HepG2 (cell line): Measurements from ENCODE around the gene IL21R. TPM values are rescaled to one million over a fixed set of nuclear protein-coding genes. Genes with fewer than 3 reads are reported as not detected.

Experiments
- AHR ChIP-seq: IDR thresholded peaks from 2 replicates; pipeline ENCODE4 v1.6.1; 2018; ENCODE audit warnings: missing genetic modification reagents, missing compliant biosample characterization
- BRF2 ChIP-seq: sonication (generic); formaldehyde crosslinking; IDR thresholded peaks from 2 replicates; pipeline ENCODE4 v1.8.1; 2022; ENCODE audit warnings: mild to moderate bottlenecking, missing genetic modification reagents
- CREB1 ChIP-seq, 2 experiments: fragments of 450-650 bp in 1 of 2; IDR thresholded peaks; 2 replicates each; pipeline ENCODE4 v1.6.1; 2016 to 2017; ENCODE audit warnings: control low read depth in 1 of 2, mild to moderate bottlenecking in 1 of 2, missing compliant biosample characterization in 1 of 2, missing genetic modification characterization in 1 of 2
- FIP1L1 ChIP-seq: fragments of 200-400 bp; formaldehyde crosslinking; IDR thresholded peaks from 2 replicates; pipeline ENCODE4 v1.6.1; 2018; ENCODE audit warnings: low read depth, mild to moderate bottlenecking, low read length, moderate library complexity, borderline replicate concordance; ENCODE audit not compliant: insufficient read depth
- GPN1 ChIP-seq: sonication (generic); formaldehyde crosslinking; IDR thresholded peaks from 2 replicates; pipeline ENCODE4 v1.5.1; 2020; ENCODE audit warnings: missing genetic modification reagents, borderline replicate concordance
- MEF2D ChIP-seq: sonication (generic); formaldehyde crosslinking; IDR thresholded peaks from 2 replicates; pipeline ENCODE4 v1.5.1; 2020; ENCODE audit warnings: mild to moderate bottlenecking, missing genetic modification reagents
- MTERF4 ChIP-seq: sonication (generic); formaldehyde crosslinking; IDR thresholded peaks from 2 replicates; pipeline ENCODE4 v1.8.0; 2023; ENCODE audit warnings: mild to moderate bottlenecking, missing genetic modification reagents
- PHF21A ChIP-seq: sonication (generic); formaldehyde crosslinking; IDR thresholded peaks from 2 replicates; pipeline ENCODE4 v1.5.0; 2020; ENCODE audit warnings: mild to moderate bottlenecking, missing genetic modification reagents
- POLR2AphosphoS5 ChIP-seq: IDR thresholded peaks from 2 replicates; pipeline ENCODE4 v1.6.1; 2012; ENCODE audit warnings: low read depth, low read length
- SP1 ChIP-seq, 2 experiments: fragments of 450-650 bp in 1 of 2; sonication (generic) in 1 of 2; formaldehyde crosslinking in 1 of 2; IDR thresholded peaks; 2 replicates each; pipeline versions ENCODE4 v1.4.0 to v1.6.1; 2016 to 2020; ENCODE audit warnings: missing genetic modification reagents in 1 of 2
- TBX2 ChIP-seq: sonication (generic); formaldehyde crosslinking; IDR thresholded peaks from 2 replicates; pipeline ENCODE4 v1.5.0; 2020; ENCODE audit warnings: missing genetic modification reagents, mild to moderate bottlenecking, borderline replicate concordance
- ZBTB2 ChIP-seq: sonication (generic); formaldehyde crosslinking; IDR thresholded peaks from 2 replicates; pipeline ENCODE4 v1.8.0; 2022; ENCODE audit warnings: low read depth, missing genetic modification reagents
- ZBTB44 ChIP-seq: sonication (generic); formaldehyde crosslinking; IDR thresholded peaks from 2 replicates; pipeline ENCODE4 v1.4.0; 2020; ENCODE audit warnings: missing genetic modification reagents
- ZEB1 ChIP-seq: IDR thresholded peaks from 2 replicates; pipeline ENCODE4 v1.6.1; 2012; ENCODE audit warnings: mild to moderate bottlenecking, low read depth, inconsistent platforms; ENCODE audit not compliant: insufficient replicate concordance
- ZFP36L2 ChIP-seq: sonication (generic); formaldehyde crosslinking; IDR thresholded peaks from 2 replicates; pipeline ENCODE4 v1.4.0; 2020; ENCODE audit warnings: missing genetic modification reagents
- ZHX1 ChIP-seq: sonication (generic); formaldehyde crosslinking; IDR thresholded peaks from 2 replicates; pipeline ENCODE4 v1.8.1; 2022; ENCODE audit warnings: low read depth, mild to moderate bottlenecking, missing genetic modification reagents
- ZNF160 ChIP-seq: sonication (generic); formaldehyde crosslinking; IDR thresholded peaks from 2 replicates; pipeline ENCODE4 v1.8.0; 2022; ENCODE audit warnings: mild to moderate bottlenecking, inconsistent platforms, missing genetic modification reagents
- ZNF343 ChIP-seq: sonication (generic); formaldehyde crosslinking; IDR thresholded peaks from 2 replicates; pipeline ENCODE4 v1.4.0; 2020; ENCODE audit warnings: mild to moderate bottlenecking, missing genetic modification reagents
- ZNF556 ChIP-seq: sonication (generic); formaldehyde crosslinking; IDR thresholded peaks from 2 replicates; pipeline ENCODE4 v1.4.0; 2020; ENCODE audit warnings: mild to moderate bottlenecking, missing genetic modification reagents, borderline replicate concordance
- ZSCAN21 ChIP-seq: sonication (generic); formaldehyde crosslinking; IDR thresholded peaks from 2 replicates; pipeline ENCODE4 v1.8.0; 2022; ENCODE audit warnings: mild to moderate bottlenecking, missing genetic modification reagents, moderate library complexity, borderline replicate concordance
- polyA plus RNA-seq, 8 experiments: library from polyadenylated mRNA; depleted of rRNA in 3 of 8; stranded (reverse) in 7 of 8; unstranded in 1 of 8; fragments of >200 nt; fragmentation: Illumina TruSeq in 4 of 8; extraction: Trizol in 4 of 8; gene quantifications; 2 replicates each; pipeline versions ENCODE4 v1.2.1 to v1.2.3, GENCODE V29; 2011 to 2016; ENCODE audit warnings: low read depth in 4 of 8, missing spikeins in 1 of 8, mixed read lengths in 1 of 8; ENCODE audit not compliant: insufficient read depth in 1 of 8
- total RNA-seq, 5 experiments: library from RNA; depleted of rRNA; stranded (reverse); fragments of >200 nt; fragmentation: Illumina TruSeq; extraction: Trizol; gene quantifications; 2 replicates each; pipeline ENCODE4 v1.2.3, GENCODE V29; 2016; ENCODE audit warnings: low read depth in 1 of 5

IL21R gene
- total and polyA plus RNA-seq, 2 of the 13 experiments (the other 11 are each of a cell fraction or from before 2014, with no cell fraction given): 0.49 to 0.64 TPM

- no peak for TF ChIP-seq ZNF160 (CRISPR knock-in tag)
- TF ChIP-seq POLR2AphosphoS5: 0 out of 2 replicates have a peak, but pooled peaks have one; percentile 13
- TF ChIP-seq FIP1L1: no peak
- TF ChIP-seq AHR (CRISPR knock-in tag): no peak
- no peak for TF ChIP-seq PHF21A (CRISPR knock-in tag)
- TF ChIP-seq ZHX1: 0 out of 2 replicates have a peak, but pooled peaks have one; percentile 61
- peak; percentile 44; the same call in 1 of the 2 replicates for TF ChIP-seq ZNF556 (CRISPR knock-in tag)
- TF ChIP-seq MTERF4 (CRISPR knock-in tag): peak; percentile 49; the same call in 1 of the 2 replicates
- TF ChIP-seq ZNF343 (CRISPR knock-in tag): 0 out of 2 replicates have a peak, but pooled peaks have one; percentile 51
- no peak for TF ChIP-seq ZBTB2 (CRISPR knock-in tag)
- TF ChIP-seq TBX2 (CRISPR knock-in tag): peak; percentile 67; the same call in 1 of the 2 replicates
- TF ChIP-seq GPN1 (CRISPR knock-in tag): no peak
- no peak for TF ChIP-seq ZBTB44 (CRISPR knock-in tag)
- TF ChIP-seq CREB1 (IDR thresholded peaks at IDR 0.05): peak; percentile 76
- no peak for TF ChIP-seq CREB1 (CRISPR knock-in tag; IDR thresholded peaks at IDR 0.05)
- peak; percentile 64; the same call in 1 of the 2 replicates for TF ChIP-seq ZSCAN21
- TF ChIP-seq BRF2 (CRISPR knock-in tag): no peak
- TF ChIP-seq ZFP36L2: no peak
- TF ChIP-seq SP1 (IDR thresholded peaks at IDR 0.05): no peak
- peak; percentile 76 for TF ChIP-seq SP1 (CRISPR knock-in tag; IDR thresholded peaks at IDR 0.05)
- peak; percentile 58; the same call in 1 of the 2 replicates for TF ChIP-seq MEF2D (CRISPR knock-in tag)
- TF ChIP-seq ZEB1: no peak
These were observed 68.8 kb downstream of the IL21R start (continued) for GRCh38 chr16:27470567-27471431.
